Progenitor cell of endocrine pancreas (in vitro differentiated cells): ENCODE data around the gene TRIM2. TPM values are rescaled to one million over a fixed set of nuclear protein-coding genes. Genes with fewer than 3 reads are reported as not detected.

Experiments
- DNase-seq: peaks from one replicate; pipeline ENCODE4 v3.0.0; 2021; ENCODE audit warnings: low spot score; ENCODE audit not compliant: unreplicated experiment
- H3K27ac Mint-ChIP-seq: 2 replicates; pipeline ENCODE4 v1.8.0; 2021; ENCODE audit warnings: mild to moderate bottlenecking, moderate library complexity, mixed read lengths
- H3K27me3 Mint-ChIP-seq: 2 replicates; pipeline ENCODE4 v1.8.0; 2021; ENCODE audit warnings: mixed read lengths
- H3K36me3 Mint-ChIP-seq: 2 replicates; pipeline ENCODE4 v1.8.0; 2022; ENCODE audit warnings: mixed read lengths; ENCODE audit not compliant: insufficient read depth
- H3K4me1 Mint-ChIP-seq: 2 replicates; pipeline ENCODE4 v1.8.0; 2021; ENCODE audit warnings: low read depth, mixed read lengths
- H3K4me3 Mint-ChIP-seq: 2 replicates; pipeline ENCODE4 v1.8.0; 2021; ENCODE audit warnings: low read depth, mild to moderate bottlenecking, moderate library complexity, mixed read lengths
- H3K9me3 Mint-ChIP-seq: 2 replicates; pipeline ENCODE4 v1.8.0; 2021; ENCODE audit warnings: low read depth, mixed read lengths
- CTCF ChIP-seq: fragments of 200-600 bp; sonication (generic); IDR thresholded peaks from one replicate; pipeline ENCODE4 v1.5.0; 2021; ENCODE audit warnings: antibody characterized with exemption, mild to moderate bottlenecking; ENCODE audit not compliant: unreplicated experiment
- total RNA-seq: library from RNA; stranded (reverse); gene quantifications from 2 replicates; pipeline ENCODE4 v1.2.1, GENCODE V29; 2021

Gene TRIM2
- total RNA-seq, 1 donor from 2014 or later = 59.6 TPM

GRCh38 chr4:153345012-153345981 lies 141.1 kb downstream of the TRIM2 start:
- H3K9me3 Mint-ChIP-seq = no peaks in the 10 kb centered on the region
- H3K36me3 Mint-ChIP-seq = no peaks in the 10 kb centered on the region
- peak overlapping the region; percentile 79 for H3K4me3 Mint-ChIP-seq
- TF ChIP-seq CTCF = no peak
- peak overlapping the region; percentile 85 for H3K27ac Mint-ChIP-seq
- peaks cover 12% of the 10 kb centered on the region for H3K27me3 Mint-ChIP-seq
- H3K4me1 Mint-ChIP-seq = peaks cover 23% of the 10 kb centered on the region
- DNase-seq = no peak

- H3K27me3 Mint-ChIP-seq = peaks cover 12% of the 10 kb centered on the region
- peaks cover 23% of the 10 kb centered on the region for H3K4me1 Mint-ChIP-seq
- H3K4me3 Mint-ChIP-seq = peak overlapping the region; percentile 79
- no peak for DNase-seq
- peak overlapping the region; percentile 85 for H3K27ac Mint-ChIP-seq
- TF ChIP-seq CTCF = no peak
- H3K9me3 Mint-ChIP-seq = no peaks in the 10 kb centered on the region
- H3K36me3 Mint-ChIP-seq = no peaks in the 10 kb centered on the region
Observed at GRCh38 chr4:153346031-153346430, 141.8 kb downstream of the TRIM2 start.

GRCh38 chr4:153346563-153346962 lies 142.3 kb downstream of the TRIM2 start:
- peaks cover 12% of the 10 kb centered on the region for H3K27me3 Mint-ChIP-seq
- peaks cover 23% of the 10 kb centered on the region for H3K4me1 Mint-ChIP-seq
- H3K36me3 Mint-ChIP-seq = no peaks in the 10 kb centered on the region
- no peak for TF ChIP-seq CTCF
- DNase-seq = no peak
- H3K9me3 Mint-ChIP-seq = no peaks in the 10 kb centered on the region
- no peak overlapping the region for H3K4me3 Mint-ChIP-seq
- H3K27ac Mint-ChIP-seq = peak overlapping the region; percentile 44

- peaks cover 12% of the 10 kb centered on the region for H3K27me3 Mint-ChIP-seq
- H3K4me1 Mint-ChIP-seq = peaks cover 23% of the 10 kb centered on the region
- H3K36me3 Mint-ChIP-seq = no peaks in the 10 kb centered on the region
- TF ChIP-seq CTCF = no peak
- H3K4me3 Mint-ChIP-seq = no peak overlapping the region
- H3K9me3 Mint-ChIP-seq = no peaks in the 10 kb centered on the region
- no peak for DNase-seq
- no peak overlapping the region for H3K27ac Mint-ChIP-seq
Observed at GRCh38 chr4:153347117-153347516, 142.9 kb downstream of the TRIM2 start.

- no peak for DNase-seq
- Mint-ChIP-seq H3K27ac (no peak overlapping the region), H3K4me1 (peaks cover 23% of the 10 kb centered on the region), H3K4me3 (no peak overlapping the region), H3K36me3 (no peaks in the 10 kb centered on the region), H3K9me3 (no peaks in the 10 kb centered on the region), H3K27me3 (peaks cover 12% of the 10 kb centered on the region)
- no peak for TF ChIP-seq CTCF
Observed at GRCh38 chr4:153348006-153348405, 143.8 kb downstream of the TRIM2 start.
